HepG2 (cell line): ENCODE measurements around the gene P2RX7. TPM values are rescaled to one million over a fixed set of nuclear protein-coding genes. Genes with fewer than 3 reads are reported as not detected.

ENCODE experiments used
- BRF2 ChIP-seq: sonication (generic); formaldehyde crosslinking; IDR thresholded peaks from 2 replicates; pipeline ENCODE4 v1.8.1; 2022; ENCODE audit warnings: mild to moderate bottlenecking, missing genetic modification reagents
- CEBPG ChIP-seq: IDR thresholded peaks from 2 replicates; pipeline ENCODE4 v1.6.1; 2016
- DDIT3 ChIP-seq: sonication (generic); formaldehyde crosslinking; IDR thresholded peaks from 2 replicates; pipeline ENCODE4 v1.4.0; 2020; ENCODE audit warnings: mild to moderate bottlenecking, missing genetic modification reagents
- DMAP1 ChIP-seq: IDR thresholded peaks from 2 replicates; pipeline ENCODE4 v1.6.1; 2016
- FOSL1 ChIP-seq: sonication (generic); formaldehyde crosslinking; IDR thresholded peaks from 2 replicates; pipeline ENCODE4 v1.9.0; 2021; ENCODE audit warnings: missing genetic modification reagents, borderline replicate concordance
- FOXP4 ChIP-seq: sonication (generic); formaldehyde crosslinking; IDR thresholded peaks from 2 replicates; pipeline ENCODE4 v1.4.0; 2020; ENCODE audit warnings: missing genetic modification reagents
- JUND ChIP-seq: sonication (generic); formaldehyde crosslinking; IDR thresholded peaks from 2 replicates; pipeline ENCODE4 v1.8.0; 2022; ENCODE audit warnings: mild to moderate bottlenecking, missing genetic modification reagents
- MXD1 ChIP-seq: sonication (generic); formaldehyde crosslinking; IDR thresholded peaks from 2 replicates; pipeline ENCODE4 v1.4.0; 2020; ENCODE audit warnings: mild to moderate bottlenecking, missing genetic modification reagents
- SMAD3 ChIP-seq: sonication (generic); formaldehyde crosslinking; IDR thresholded peaks from 2 replicates; pipeline ENCODE4 v1.4.0; 2020; ENCODE audit warnings: missing genetic modification reagents
- TAF15 ChIP-seq: fragments of 200-400 bp; formaldehyde crosslinking; IDR thresholded peaks from one replicate; pipeline ENCODE4 v1.6.1; 2018; ENCODE audit warnings: mild to moderate bottlenecking, low read depth, low read length; ENCODE audit not compliant: poor library complexity, severe bottlenecking
- TGIF2 ChIP-seq: IDR thresholded peaks from 2 replicates; pipeline ENCODE4 v1.6.1; 2016; ENCODE audit warnings: control low read depth, missing compliant biosample characterization
- ZBED4 ChIP-seq: sonication (generic); formaldehyde crosslinking; IDR thresholded peaks from 2 replicates; pipeline ENCODE4 v1.4.0; 2020; ENCODE audit warnings: missing genetic modification reagents, borderline replicate concordance
- ZBTB49 ChIP-seq: sonication (generic); formaldehyde crosslinking; IDR thresholded peaks from 2 replicates; pipeline ENCODE4 v1.4.0; 2020; ENCODE audit warnings: missing genetic modification reagents, borderline replicate concordance
- ZFP37 ChIP-seq: sonication (generic); formaldehyde crosslinking; IDR thresholded peaks from 2 replicates; pipeline ENCODE4 v1.4.0; 2020; ENCODE audit warnings: missing genetic modification reagents, borderline replicate concordance
- ZNF800 ChIP-seq: sonication (generic); formaldehyde crosslinking; IDR thresholded peaks from 2 replicates; pipeline ENCODE4 v1.4.0; 2020; ENCODE audit warnings: missing genetic modification reagents
- polyA plus RNA-seq, 8 experiments: library from polyadenylated mRNA; depleted of rRNA in 3 of 8; stranded (reverse) in 7 of 8; unstranded in 1 of 8; fragments of >200 nt; fragmentation: Illumina TruSeq in 4 of 8; extraction: Trizol in 4 of 8; gene quantifications; 2 replicates each; pipeline versions ENCODE4 v1.2.1 to v1.2.3, GENCODE V29; 2011 to 2016; ENCODE audit warnings: low read depth in 4 of 8, missing spikeins in 1 of 8, mixed read lengths in 1 of 8; ENCODE audit not compliant: insufficient read depth in 1 of 8
- total RNA-seq, 5 experiments: library from RNA; depleted of rRNA; stranded (reverse); fragments of >200 nt; fragmentation: Illumina TruSeq; extraction: Trizol; gene quantifications; 2 replicates each; pipeline ENCODE4 v1.2.3, GENCODE V29; 2016; ENCODE audit warnings: low read depth in 1 of 5

Gene P2RX7
- total and polyA plus RNA-seq, 2 of the 13 experiments (the other 11 are each of a cell fraction or from before 2014, with no cell fraction given): 0.13 to 0.73 TPM

GRCh38 chr12:121209624-121210572, 77.2 kb downstream of the P2RX7 start, which contains the start of gene P2RX4 (continued):
- peak; percentile 48; the same call in 1 of the 2 replicates for TF ChIP-seq JUND (CRISPR knock-in tag)
- no peak for TF ChIP-seq ZBTB49 (CRISPR knock-in tag)
- TF ChIP-seq FOSL1 (CRISPR knock-in tag): no peak
- TF ChIP-seq ZFP37 (CRISPR knock-in tag): no peak
- TF ChIP-seq BRF2 (CRISPR knock-in tag): no peak
- TF ChIP-seq DMAP1 (CRISPR knock-in tag): peak; percentile 36; the same call in 1 of the 2 replicates
- TF ChIP-seq TAF15: no peak
- 0 out of 2 replicates have a peak, but pooled peaks have one; percentile 22 for TF ChIP-seq FOXP4 (CRISPR knock-in tag)
- peak; percentile 56; the same call in 1 of the 2 replicates for TF ChIP-seq ZBED4 (CRISPR knock-in tag)
- peak; percentile 51 for TF ChIP-seq CEBPG (CRISPR knock-in tag)
- TF ChIP-seq TGIF2: peak; percentile 17; the same call in 1 of the 2 replicates
- no peak for TF ChIP-seq DDIT3 (CRISPR knock-in tag)
- peak; percentile 79; the same call in 1 of the 2 replicates for TF ChIP-seq MXD1
- no peak for TF ChIP-seq SMAD3
- no peak; the same call in 1 of the 2 replicates for TF ChIP-seq ZNF800 (CRISPR knock-in tag)
